ENCODE results near the gene RAE1.
"Not testable (repeated sequence)": the region's sequence is repeated elsewhere in the genome, so short reads cannot be mapped to it uniquely, and the experiment has no call there.

The RAE1 gene

GRCh38 chr20:57415771-57416170 lies 64.7 kb downstream of the RAE1 start:
- no peak for DNase-seq (ENCODE audit: low read depth)

- no peak for DNase-seq (ENCODE audit: low read depth)
Measured at GRCh38 chr20:57416296-57417022, 65.4 kb downstream of the RAE1 start.

GRCh38 chr20:57417051-57417689 lies 66.1 kb downstream of the RAE1 start:
- no peak for DNase-seq (ENCODE audit: low read depth)

- no peak for DNase-seq (ENCODE audit: low read depth)
Measured at GRCh38 chr20:57417830-57418780, 67.0 kb downstream of the RAE1 start.

GRCh38 chr20:57419479-57419878 lies 68.4 kb downstream of the RAE1 start:
- not testable (repeated sequence) for DNase-seq (ENCODE audit: low read depth)

- DNase-seq (ENCODE audit: low read depth): no peak
Measured at GRCh38 chr20:57420571-57421252, 69.7 kb downstream of the RAE1 start.

- DNase-seq (ENCODE audit: low read depth): no peak
Measured at GRCh38 chr20:57421253-57422220, 70.5 kb downstream of the RAE1 start.

- DNase-seq (ENCODE audit: low read depth): no peak
Measured at GRCh38 chr20:57422254-57422653, 71.2 kb downstream of the RAE1 start.

- no peak for DNase-seq (ENCODE audit: low read depth)
Measured at GRCh38 chr20:57425150-57426013, 74.3 kb downstream of the RAE1 start.

GRCh38 chr20:57426271-57426689 lies 75.2 kb downstream of the RAE1 start:
- DNase-seq (ENCODE audit: low read depth): no peak

GRCh38 chr20:57426831-57427230 lies 75.8 kb downstream of the RAE1 start:
- no peak for DNase-seq (ENCODE audit: low read depth)

GRCh38 chr20:57428324-57429158 lies 77.5 kb downstream of the RAE1 start:
- no peak for DNase-seq (ENCODE audit: low read depth)

All from stimulated activated CD8-positive, alpha-beta memory T cell treated with anti-CD3 and anti-CD28 coated beads, Interleukin-12 subunit alpha, Interleukin-12 subunit beta, amount 100 ng/mL, for 4 hours (primary cell).